Hepatocyte (in vitro differentiated cells): ENCODE measurements around the gene GRIA1. TPM values are rescaled to one million over a fixed set of nuclear protein-coding genes. Genes with fewer than 3 reads are reported as not detected.
A peak's percentile ranks its signal among the peaks of the same experiment; 100 is the strongest.

ENCODE experiments used
- DNase-seq: peaks from one replicate; pipeline ENCODE4 v3.0.0-alpha.2; 2016; ENCODE audit warnings: low spot score
- H2AFZ ChIP-seq: fragments of 200-600 bp; sonication (generic); 2 replicates; pipeline ENCODE4 v1.6.0; 2016; ENCODE audit warnings: antibody characterized with exemption, mild to moderate bottlenecking
- H3K27ac ChIP-seq: fragments of 200-600 bp; sonication (generic); 2 replicates; pipeline ENCODE4 v1.5.1; 2016; ENCODE audit warnings: mild to moderate bottlenecking
- H3K27me3 ChIP-seq: fragments of 200-600 bp; sonication (generic); 2 replicates; pipeline ENCODE4 v1.6.1; 2016
- H3K36me3 ChIP-seq: fragments of 200-600 bp; sonication (generic); replicated peaks from 2 replicates; pipeline ENCODE4 v1.5.1; 2016; ENCODE audit warnings: low read depth; ENCODE audit not compliant: insufficient read depth
- H3K4me1 ChIP-seq: fragments of 200-600 bp; sonication (generic); 2 replicates; pipeline ENCODE4 v1.5.1; 2016; ENCODE audit warnings: mild to moderate bottlenecking, moderate library complexity; ENCODE audit not compliant: insufficient read depth
- H3K4me2 ChIP-seq: fragments of 200-600 bp; sonication (generic); 2 replicates; pipeline ENCODE4 v1.6.0; 2016
- H3K4me3 ChIP-seq: fragments of 200-600 bp; sonication (generic); 2 replicates; pipeline ENCODE4 v1.5.1; 2016; ENCODE audit warnings: mild to moderate bottlenecking
- H3K79me2 ChIP-seq: fragments of 200-600 bp; sonication (generic); 2 replicates; pipeline ENCODE4 v1.6.0; 2017; ENCODE audit warnings: mild to moderate bottlenecking
- H3K9me2 ChIP-seq: fragments of 200-600 bp; sonication (generic); replicated peaks from 2 replicates; pipeline ENCODE4 v1.6.0; 2017; ENCODE audit warnings: mild to moderate bottlenecking; ENCODE audit not compliant: insufficient read depth
- H3K9me3 ChIP-seq: fragments of 200-600 bp; sonication (generic); 2 replicates; pipeline ENCODE4 v1.5.1; 2016; ENCODE audit warnings: low read depth, mild to moderate bottlenecking
- H4K20me1 ChIP-seq: fragments of 200-600 bp; sonication (generic); 2 replicates; pipeline ENCODE4 v1.6.0; 2016; ENCODE audit warnings: mild to moderate bottlenecking; ENCODE audit not compliant: insufficient read depth, poor library complexity, severe bottlenecking
- EZH2 ChIP-seq: fragments of 200-600 bp; sonication (generic); IDR thresholded peaks from 2 replicates; pipeline ENCODE4 v1.6.1; 2016; ENCODE audit warnings: antibody characterized with exemption, mild to moderate bottlenecking, borderline replicate concordance
- EZH2phosphoT487 ChIP-seq: fragments of 200-600 bp; sonication (generic); IDR thresholded peaks from one replicate; pipeline ENCODE4 v1.6.1; 2018; ENCODE audit warnings: antibody characterized with exemption, mild to moderate bottlenecking, low read depth, moderate library complexity; ENCODE audit not compliant: unreplicated experiment, severe bottlenecking
- WGBS: methylation state at CpG from one replicate; pipeline ENCODE4 v1.1.6; 2016; ENCODE audit warnings: low lambda C conversion rate; ENCODE audit errors: missing lambda C conversion rate; 5-methylcytosine and 5-hydroxymethylcytosine counted together
- polyA plus RNA-seq: library from polyadenylated mRNA; unstranded; fragments of >200 nt; fragmentation: Nextera tagmentation; extraction: Ambion mirVana; gene quantifications from 2 replicates; pipeline ENCODE4 v1.2.1, GENCODE V29; 2016
- total RNA-seq: library from RNA; depleted of rRNA; stranded (reverse); fragments of >200 nt; gene quantifications from 2 replicates; pipeline ENCODE4 v1.2.3, GENCODE V29; 2014
- TF ChIP-seq, protein P1 (sequence below): fragments of 200-600 bp; sonication (generic); IDR thresholded peaks from 2 replicates; pipeline ENCODE4 v1.5.1; 2016; ENCODE audit warnings: antibody characterized with exemption, mild to moderate bottlenecking; ENCODE audit not compliant: poor library complexity

Gene GRIA1
- total and polyA plus RNA-seq, 2 experiments from 2014 or later: 0.29 to 0.50 TPM

DNA sequence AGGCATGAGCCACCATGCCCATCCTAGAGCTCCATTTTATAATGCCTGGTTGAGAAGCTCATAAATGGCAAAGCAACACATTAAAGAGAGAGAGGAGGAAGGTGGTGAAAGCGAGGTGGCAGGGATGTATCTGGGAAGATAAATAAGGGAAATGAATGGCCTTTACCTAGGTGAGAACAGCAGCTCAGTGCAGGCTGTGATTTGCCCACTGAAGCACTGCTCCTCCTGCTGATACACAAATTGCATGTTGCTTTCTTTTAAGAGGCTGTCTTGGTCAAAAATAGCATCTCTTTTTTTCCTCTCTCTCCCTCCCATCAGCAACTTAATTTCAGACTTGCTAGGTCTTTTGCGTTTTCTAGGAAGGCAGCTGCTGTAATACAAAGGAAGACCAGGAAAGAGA lies 289.4 kb downstream of the GRIA1 start:
- Histone ChIP-seq H3K27ac (no peak overlapping the region), H3K9me3 (no peaks in the 10 kb centered on the region), H3K27me3 (no peaks in the 10 kb centered on the region), H4K20me1 (no peaks in the 10 kb centered on the region), H2AFZ (no peak overlapping the region), H3K79me2 (no peaks in the 10 kb centered on the region), H3K4me3 (no peak overlapping the region), H3K9me2 (no peaks in the 10 kb centered on the region), H3K36me3 (no peaks in the 10 kb centered on the region), H3K4me2 (no peak overlapping the region), H3K4me1 (no peaks in the 10 kb centered on the region)
- no peak for TF ChIP-seq EZH2phosphoT487
- TF ChIP-seq EZH2: no peak
- TF ChIP-seq, protein P1, sequence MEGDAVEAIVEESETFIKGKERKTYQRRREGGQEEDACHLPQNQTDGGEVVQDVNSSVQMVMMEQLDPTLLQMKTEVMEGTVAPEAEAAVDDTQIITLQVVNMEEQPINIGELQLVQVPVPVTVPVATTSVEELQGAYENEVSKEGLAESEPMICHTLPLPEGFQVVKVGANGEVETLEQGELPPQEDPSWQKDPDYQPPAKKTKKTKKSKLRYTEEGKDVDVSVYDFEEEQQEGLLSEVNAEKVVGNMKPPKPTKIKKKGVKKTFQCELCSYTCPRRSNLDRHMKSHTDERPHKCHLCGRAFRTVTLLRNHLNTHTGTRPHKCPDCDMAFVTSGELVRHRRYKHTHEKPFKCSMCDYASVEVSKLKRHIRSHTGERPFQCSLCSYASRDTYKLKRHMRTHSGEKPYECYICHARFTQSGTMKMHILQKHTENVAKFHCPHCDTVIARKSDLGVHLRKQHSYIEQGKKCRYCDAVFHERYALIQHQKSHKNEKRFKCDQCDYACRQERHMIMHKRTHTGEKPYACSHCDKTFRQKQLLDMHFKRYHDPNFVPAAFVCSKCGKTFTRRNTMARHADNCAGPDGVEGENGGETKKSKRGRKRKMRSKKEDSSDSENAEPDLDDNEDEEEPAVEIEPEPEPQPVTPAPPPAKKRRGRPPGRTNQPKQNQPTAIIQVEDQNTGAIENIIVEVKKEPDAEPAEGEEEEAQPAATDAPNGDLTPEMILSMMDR: no peak
- WGBS: 85% methylated on average over 2 of the region's 2 CpGs
- DNase-seq: no peak

DNA sequence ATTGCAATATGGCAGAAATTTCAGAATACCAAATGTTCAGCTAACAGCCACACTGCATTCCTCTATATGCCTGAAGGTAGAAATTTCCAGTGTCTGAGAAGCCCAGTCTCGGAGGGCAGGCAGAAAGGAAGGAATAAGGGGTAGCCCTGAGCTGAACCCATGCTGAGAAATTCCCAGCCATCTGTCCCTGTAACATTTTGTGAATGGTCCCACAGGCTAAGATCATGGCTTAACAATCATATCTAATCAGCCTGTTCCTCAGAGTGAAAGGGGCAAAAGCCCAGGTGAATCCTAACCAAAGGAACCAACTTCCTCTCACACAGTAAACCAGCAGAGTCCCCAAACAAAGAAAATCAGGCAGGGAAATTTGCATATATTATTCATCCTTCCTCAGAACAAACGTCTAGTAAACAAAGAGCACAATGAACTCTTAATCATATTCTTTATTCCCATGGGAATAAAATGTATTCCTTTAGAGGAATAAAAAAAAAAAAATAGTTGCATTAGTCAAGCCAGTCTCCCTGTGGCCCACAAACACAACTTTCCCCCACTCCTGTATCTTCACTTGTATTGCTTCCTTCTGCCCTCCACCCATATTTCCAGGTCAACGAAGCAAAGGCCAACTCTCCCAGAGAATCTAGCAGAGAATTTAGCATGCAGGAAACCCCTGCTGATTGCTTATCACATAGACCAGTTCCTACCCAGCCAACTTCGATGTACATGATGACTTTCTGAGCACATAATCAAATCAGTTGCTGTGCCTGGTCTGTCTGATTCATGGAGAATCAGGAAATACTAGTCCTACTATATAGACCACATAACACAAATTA lies 290.6 kb downstream of the GRIA1 start:
- H3K4me3 ChIP-seq: no peak overlapping the region
- no peaks in the 10 kb centered on the region for H4K20me1 ChIP-seq
- no peak overlapping the region for H3K27ac ChIP-seq
- no peaks in the 10 kb centered on the region for H3K4me1 ChIP-seq
- no peaks in the 10 kb centered on the region for H3K36me3 ChIP-seq
- no peak overlapping the region for H3K4me2 ChIP-seq
- TF ChIP-seq EZH2phosphoT487 (no peak), EZH2 (no peak)
- TF ChIP-seq, protein P1: no peak
- no peak overlapping the region for H2AFZ ChIP-seq
- no peaks in the 10 kb centered on the region for H3K79me2 ChIP-seq
- 34% methylated on average over 4 of the region's 4 CpGs for WGBS
- H3K27me3 ChIP-seq: no peaks in the 10 kb centered on the region
- H3K9me3 ChIP-seq: no peaks in the 10 kb centered on the region
- no peaks in the 10 kb centered on the region for H3K9me2 ChIP-seq
- DNase-seq: no peak

DNA sequence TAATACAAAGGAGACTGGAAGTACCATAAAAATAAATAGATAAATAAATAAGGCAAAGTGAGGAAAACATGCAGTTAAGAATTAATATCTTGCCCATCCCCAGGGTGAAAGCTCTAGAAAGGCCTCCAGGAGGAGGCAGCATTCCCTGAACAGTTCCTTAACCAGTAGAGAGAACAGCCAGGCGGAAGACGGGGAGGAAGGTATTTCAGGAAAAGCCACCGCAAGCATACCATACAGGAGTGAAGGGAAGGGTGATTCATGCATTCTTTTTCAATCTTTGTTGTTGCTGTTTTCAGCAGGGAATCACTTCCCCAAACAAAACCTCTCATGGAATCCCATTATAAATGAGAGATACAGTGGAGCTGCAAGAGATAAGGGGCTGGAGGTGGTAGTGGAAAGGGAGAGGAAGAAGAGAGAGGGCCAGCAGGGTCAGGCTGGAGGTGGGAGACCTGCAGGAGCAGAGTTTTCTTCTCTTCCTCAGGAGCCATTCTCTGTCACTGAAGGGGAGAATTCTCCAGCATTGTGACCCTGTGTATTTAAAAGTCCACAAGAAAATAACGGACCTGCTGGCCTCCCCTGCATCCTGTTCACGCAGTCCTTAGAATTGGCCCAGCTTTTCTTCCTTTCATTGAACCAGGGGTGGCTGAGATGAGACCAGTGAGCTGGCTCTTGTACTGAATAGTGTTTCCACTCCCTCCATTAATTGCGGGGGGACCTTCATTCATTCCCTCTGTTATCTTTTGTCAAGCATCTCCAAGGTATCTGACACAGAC lies 292.3 kb downstream of the GRIA1 start:
- H3K79me2 ChIP-seq: no peaks in the 10 kb centered on the region

More for the DNA sequence above, 292.3 kb downstream of the GRIA1 start:
- H3K4me1 ChIP-seq: no peaks in the 10 kb centered on the region
- H3K9me3 ChIP-seq: no peaks in the 10 kb centered on the region
- 50% methylated on average over 6 of the region's 6 CpGs for WGBS
- H3K27me3 ChIP-seq: no peaks in the 10 kb centered on the region
- H3K9me2 ChIP-seq: no peaks in the 10 kb centered on the region
- TF ChIP-seq, protein P1: no peak
- TF ChIP-seq EZH2phosphoT487 (no peak), EZH2 (no peak)
- no peaks in the 10 kb centered on the region for H3K36me3 ChIP-seq
- peak; percentile 17 for DNase-seq
- H3K27ac ChIP-seq: no peak overlapping the region
- H4K20me1 ChIP-seq: no peaks in the 10 kb centered on the region
- H3K4me3 ChIP-seq: no peak overlapping the region
- no peak overlapping the region for H2AFZ ChIP-seq
- no peak overlapping the region for H3K4me2 ChIP-seq
